HCT116 (cell line): ENCODE measurements around the gene FRK.

ENCODE experiments used
- ATF3 ChIP-seq: IDR thresholded peaks from 2 replicates; pipeline ENCODE4 v1.6.1; 2012
- CTCF ChIP-seq, 3 experiments: fragments of 200-600 bp in 1 of 3; sonication (generic) in 1 of 3; IDR thresholded peaks in 2 of 3; conservative IDR thresholded peaks in 1 of 3; 2 replicates each; pipeline ENCODE4 v1.5.1; 2012 to 2017; ENCODE audit warnings: low read depth in 2 of 3, low read length in 2 of 3, antibody characterized with exemption in 1 of 3, borderline replicate concordance in 1 of 3, control low read depth in 1 of 3, mild to moderate bottlenecking in 1 of 3, mixed read lengths in 1 of 3, mixed run types in 1 of 3, moderate library complexity in 1 of 3; ENCODE audit not compliant: insufficient read depth in 1 of 3
- EGR1 ChIP-seq: IDR thresholded peaks from 2 replicates; pipeline ENCODE4 v1.6.1; 2012; ENCODE audit warnings: low read depth
- EZH2 ChIP-seq: fragments of 200-600 bp; sonication (generic); IDR thresholded peaks from 2 replicates; pipeline ENCODE4 v1.6.1; 2017; ENCODE audit warnings: antibody characterized with exemption, mixed run types
- EZH2phosphoT487 ChIP-seq: fragments of 200-600 bp; IDR thresholded peaks from 2 replicates; pipeline ENCODE4 v1.6.1; 2018; ENCODE audit warnings: antibody characterized with exemption, borderline replicate concordance
- JUND ChIP-seq: IDR thresholded peaks from 2 replicates; pipeline ENCODE4 v1.6.1; 2012
- POLR2A ChIP-seq: IDR thresholded peaks from 2 replicates; pipeline ENCODE4 v1.7.0; 2011; ENCODE audit warnings: borderline replicate concordance; ENCODE audit not compliant: insufficient read depth, insufficient read length; ENCODE audit errors: extremely low read depth
- POLR2AphosphoS5 ChIP-seq: IDR thresholded peaks from 2 replicates; pipeline ENCODE4 v1.6.1; 2011; ENCODE audit warnings: mild to moderate bottlenecking, low read depth, low read length, moderate library complexity
- SIN3A ChIP-seq: IDR thresholded peaks from 2 replicates; pipeline ENCODE4 v1.6.1; 2012; ENCODE audit warnings: low read depth
- SP1 ChIP-seq: IDR thresholded peaks from 2 replicates; pipeline ENCODE4 v1.6.1; 2012; ENCODE audit warnings: low read depth
- TCF7L2 ChIP-seq: IDR thresholded peaks from 2 replicates; pipeline ENCODE4 v1.7.0; 2011; ENCODE audit warnings: borderline replicate concordance, inconsistent platforms; ENCODE audit not compliant: insufficient read depth, insufficient read length; ENCODE audit errors: extremely low read depth

DNA sequence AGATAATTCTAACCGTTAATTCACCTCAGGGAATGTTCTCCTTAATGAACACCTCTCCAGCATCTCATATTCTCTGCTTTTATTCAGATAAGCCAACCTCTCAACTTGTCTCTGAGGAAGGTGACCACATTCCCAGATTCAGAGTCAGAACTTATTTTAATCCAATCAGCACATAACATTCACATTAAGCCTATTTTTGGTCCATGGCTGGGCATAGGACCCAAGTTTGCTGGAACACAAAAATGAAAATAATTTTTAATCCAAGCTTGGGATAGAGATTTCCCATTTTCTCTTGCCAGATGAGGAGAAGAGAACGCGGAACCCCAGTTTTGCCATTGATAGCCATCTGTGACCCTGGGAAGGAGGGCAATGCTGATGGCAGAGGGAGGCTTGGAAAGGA lies 126.5 kb downstream of the FRK start:
- TF ChIP-seq CTCF (IDR thresholded peaks at IDR 0.05 in 2 of 3, conservative IDR thresholded peaks at IDR 0.05 in 1 of 3; ENCODE audit: borderline replicate concordance in 1 of 3, insufficient read depth in 1 of 3, low read depth in 2 of 3, low read length in 2 of 3), result no peak
- TF ChIP-seq POLR2A, result no peak
- TF ChIP-seq SIN3A, result no peak
- TF ChIP-seq TCF7L2, result no peak
- TF ChIP-seq SP1, result no peak
- TF ChIP-seq POLR2AphosphoS5, result no peak
- no peak for TF ChIP-seq EZH2phosphoT487
- TF ChIP-seq EZH2, result no peak
- TF ChIP-seq EGR1, result no peak
- no peak for TF ChIP-seq ATF3
- no peak for TF ChIP-seq JUND
